ENCODE measurements around the gene SLC39A3.

SLC39A3 gene

DNA sequence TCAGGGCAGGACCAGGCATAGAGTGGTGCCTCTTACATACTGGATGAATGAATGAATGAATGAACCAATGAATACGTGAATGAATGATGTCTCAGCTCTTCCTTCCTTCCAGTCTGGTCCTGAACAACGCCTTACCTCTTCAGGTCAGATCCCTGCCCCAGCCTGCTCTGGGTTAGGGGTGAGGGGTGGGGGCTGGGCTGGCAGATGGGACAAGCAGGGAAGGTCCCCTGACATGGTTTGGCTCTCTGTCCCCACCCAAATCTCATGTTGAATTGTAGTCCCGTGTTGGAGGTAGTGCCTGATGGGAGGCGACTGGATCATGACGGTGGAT, 28.0 kb downstream of the SLC39A3 start:
- ChIA-PET CTCF (interaction anchor here (1.0 kb wide), 1 partner anchor 15 kb away, joined by 3 read pairs; no protein-coding TSS in a partner anchor), POLR2A (interaction anchor here (1.2 kb wide), 1 partner anchor 27 kb away, joined by 4 read pairs; no protein-coding TSS in a partner anchor)
- Histone ChIP-seq H3K4me3 (ENCODE audit: control insufficient read depth in 1 of 7, extremely low read depth in 1 of 7, insufficient read depth in 4 of 7, low read depth in 2 of 7, low read length in 6 of 7) (no peak overlapping the region), H3K36me3 (ENCODE audit: control insufficient read depth in 4 of 4, insufficient read depth in 4 of 4, low read length in 3 of 4) (peaks cover 0 to 4% (median 0%) of the 10 kb centered on the region in 4 experiments), H3K27me3 (replicated peaks in 2 of 5; ENCODE audit: control insufficient read depth in 4 of 5, insufficient read depth in 5 of 5, low read length in 4 of 5) (no peaks in the 10 kb centered on the region), H3K4me1 (ENCODE audit: control extremely low read depth in 1 of 4, control insufficient read depth in 4 of 4, insufficient read depth in 4 of 4, low read length in 3 of 4) (peaks cover 0 to 19% (median 17%) of the 10 kb centered on the region in 4 experiments), H3K9me3 (ENCODE audit: control extremely low read depth in 1 of 5, control insufficient read depth in 4 of 5, insufficient read depth in 2 of 5, low read depth in 1 of 5, low read length in 4 of 5) (peaks cover 0 to 8% (median 5%) of the 10 kb centered on the region in 5 experiments), H3K27ac (ENCODE audit: insufficient read depth in 1 of 2, low read depth in 1 of 2, low read length in 2 of 2, poor library complexity in 1 of 2, severe bottlenecking in 2 of 2) (no peak overlapping the region)
- WGBS (ENCODE audit: insufficient coverage) = 100% methylated on average over 3 of the region's 5 CpGs
- no peak for DNase-seq

DNA sequence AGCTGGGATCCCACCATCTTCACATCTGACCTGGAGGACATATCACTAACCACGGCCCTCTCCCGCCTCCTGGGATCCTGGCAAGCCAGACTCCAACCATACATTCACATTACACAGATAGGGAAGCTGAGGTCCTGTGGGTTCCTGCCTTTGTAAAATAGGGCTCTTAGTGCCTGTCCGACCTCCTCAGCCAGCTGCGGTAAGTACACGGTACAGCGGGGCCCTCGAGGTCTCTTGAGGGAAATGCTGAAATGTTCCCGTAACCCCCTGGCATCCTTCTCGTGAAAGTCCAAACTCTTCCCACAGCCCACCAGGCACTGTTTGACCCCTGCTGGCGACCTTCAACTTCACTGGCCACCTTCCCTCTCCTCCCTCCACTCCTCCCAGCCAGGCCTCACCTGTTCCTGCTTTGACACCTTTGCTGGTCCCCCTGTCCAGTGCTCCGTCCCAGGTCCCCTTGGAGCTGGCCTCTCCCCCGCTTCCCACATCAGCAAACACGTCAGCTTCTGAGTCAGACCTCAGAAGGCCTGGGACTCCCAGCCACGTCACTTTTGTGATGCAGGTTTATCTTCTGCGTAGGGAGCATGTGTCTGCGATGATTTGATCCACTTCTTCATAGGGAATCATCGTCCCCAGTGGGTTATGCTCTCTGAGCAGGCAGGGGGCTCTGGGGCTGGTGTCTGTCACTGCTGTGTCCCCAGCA, 28.5 kb downstream of the SLC39A3 start:
- CTCF ChIA-PET = interaction anchor here (1.0 to 1.1 kb wide), 3 partner anchors 16 to 38 kb away, joined by 3 read pairs; no protein-coding TSS in a partner anchor
- DNase-seq = no peak
- Histone ChIP-seq H3K27me3 (replicated peaks in 2 of 5; ENCODE audit: control insufficient read depth in 4 of 5, insufficient read depth in 5 of 5, low read length in 4 of 5) (no peaks in the 10 kb centered on the region), H3K4me3 (ENCODE audit: control insufficient read depth in 1 of 7, extremely low read depth in 1 of 7, insufficient read depth in 4 of 7, low read depth in 2 of 7, low read length in 6 of 7) (no peak overlapping the region), H3K9me3 (ENCODE audit: control extremely low read depth in 1 of 5, control insufficient read depth in 4 of 5, insufficient read depth in 2 of 5, low read depth in 1 of 5, low read length in 4 of 5) (peaks cover 0 to 8% (median 5%) of the 10 kb centered on the region in 5 experiments), H3K4me1 (ENCODE audit: control extremely low read depth in 1 of 4, control insufficient read depth in 4 of 4, insufficient read depth in 4 of 4, low read length in 3 of 4) (peaks cover 0 to 19% (median 17%) of the 10 kb centered on the region in 4 experiments), H3K36me3 (ENCODE audit: control insufficient read depth in 4 of 4, insufficient read depth in 4 of 4, low read length in 3 of 4) (peaks cover 0 to 4% (median 0%) of the 10 kb centered on the region in 4 experiments), H3K27ac (ENCODE audit: insufficient read depth in 1 of 2, low read depth in 1 of 2, low read length in 2 of 2, poor library complexity in 1 of 2, severe bottlenecking in 2 of 2) (no peak overlapping the region)
- POLR2A ChIA-PET = interaction anchor here (1.2 to 1.3 kb wide), 2 partner anchors 28 kb away, joined by 4 to 7 read pairs; no protein-coding TSS in a partner anchor
- 73% methylated on average over 17 of the region's 17 CpGs for WGBS (ENCODE audit: insufficient coverage)

DNA sequence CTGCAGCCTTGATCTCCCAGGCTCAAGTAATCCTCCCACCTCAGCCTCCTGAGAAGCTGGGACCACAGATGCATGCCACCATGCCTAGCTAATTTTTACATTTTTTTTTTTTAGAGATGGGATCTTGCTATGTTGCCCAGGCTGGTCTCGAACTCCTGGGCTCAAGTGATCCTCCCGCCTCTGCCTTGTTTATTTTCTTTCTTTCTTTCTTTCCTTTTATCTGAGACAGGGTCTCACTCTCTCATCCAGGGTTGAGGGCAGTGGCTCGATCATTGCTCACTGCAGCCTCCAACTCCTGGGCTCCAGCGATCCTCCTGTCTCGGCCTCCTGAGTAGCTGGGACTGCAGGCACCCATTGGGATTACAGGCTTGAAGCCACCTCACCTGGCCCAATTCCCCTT, 33.6 kb downstream of the SLC39A3 start:
- no peak overlapping the region for H3K4me3 ChIP-seq (ENCODE audit: control insufficient read depth in 1 of 7, extremely low read depth in 1 of 7, insufficient read depth in 4 of 7, low read depth in 2 of 7, low read length in 6 of 7)
- ChIA-PET POLR2A (interaction anchor here (0.7 kb wide), 1 partner anchor 11 kb away, joined by 3 read pairs; no protein-coding TSS in a partner anchor), CTCF (interaction anchor here (1.0 to 2.6 kb wide), 3 partner anchors 11 to 32 kb away, joined by 3 to 5 read pairs (median 3); no protein-coding TSS in a partner anchor)
- H3K27ac ChIP-seq (ENCODE audit: insufficient read depth in 1 of 2, low read depth in 1 of 2, low read length in 2 of 2, poor library complexity in 1 of 2, severe bottlenecking in 2 of 2) = no peak overlapping the region
- no peaks in the 10 kb centered on the region for H3K27me3 ChIP-seq (replicated peaks in 2 of 5; ENCODE audit: control insufficient read depth in 4 of 5, insufficient read depth in 5 of 5, low read length in 4 of 5)
- no peak for DNase-seq
- H3K9me3 ChIP-seq (ENCODE audit: control extremely low read depth in 1 of 5, control insufficient read depth in 4 of 5, insufficient read depth in 2 of 5, low read depth in 1 of 5, low read length in 4 of 5) = no peaks in the 10 kb centered on the region
- 100% methylated on average over 3 of the region's 5 CpGs for WGBS (ENCODE audit: insufficient coverage)
- H3K36me3 ChIP-seq (ENCODE audit: control insufficient read depth in 4 of 4, insufficient read depth in 4 of 4, low read length in 3 of 4) = no peaks in the 10 kb centered on the region
- H3K4me1 ChIP-seq (ENCODE audit: control extremely low read depth in 1 of 4, control insufficient read depth in 4 of 4, insufficient read depth in 4 of 4, low read length in 3 of 4) = peaks cover 0 to 23% (median 20%) of the 10 kb centered on the region in 4 experiments

GRCh38 chr19:2703691-2704216, 36.1 kb downstream of the SLC39A3 start:
- POLR2A ChIA-PET = no interaction called here
- Histone ChIP-seq H3K27me3 (replicated peaks in 2 of 5; ENCODE audit: control insufficient read depth in 4 of 5, insufficient read depth in 5 of 5, low read length in 4 of 5) (no peaks in the 10 kb centered on the region), H3K9me3 (ENCODE audit: control extremely low read depth in 1 of 5, control insufficient read depth in 4 of 5, insufficient read depth in 2 of 5, low read depth in 1 of 5, low read length in 4 of 5) (no peaks in the 10 kb centered on the region), H3K4me3 (ENCODE audit: control insufficient read depth in 1 of 7, extremely low read depth in 1 of 7, insufficient read depth in 4 of 7, low read depth in 2 of 7, low read length in 6 of 7) (no peak overlapping the region), H3K36me3 (ENCODE audit: control insufficient read depth in 4 of 4, insufficient read depth in 4 of 4, low read length in 3 of 4) (no peaks in the 10 kb centered on the region), H3K27ac (ENCODE audit: insufficient read depth in 1 of 2, low read depth in 1 of 2, low read length in 2 of 2, poor library complexity in 1 of 2, severe bottlenecking in 2 of 2) (no peak overlapping the region), H3K4me1 (ENCODE audit: control extremely low read depth in 1 of 4, control insufficient read depth in 4 of 4, insufficient read depth in 4 of 4, low read length in 3 of 4) (peaks cover 0 to 12% (median 11%) of the 10 kb centered on the region in 4 experiments)
- no peak for DNase-seq
- CTCF ChIA-PET = interaction anchor here (1.2 to 2.6 kb wide), 2 partner anchors 13 to 29 kb away, joined by 3 to 5 read pairs; no protein-coding TSS in a partner anchor
- 100% methylated on average over 6 of the region's 6 CpGs for WGBS (ENCODE audit: insufficient coverage)

DNA sequence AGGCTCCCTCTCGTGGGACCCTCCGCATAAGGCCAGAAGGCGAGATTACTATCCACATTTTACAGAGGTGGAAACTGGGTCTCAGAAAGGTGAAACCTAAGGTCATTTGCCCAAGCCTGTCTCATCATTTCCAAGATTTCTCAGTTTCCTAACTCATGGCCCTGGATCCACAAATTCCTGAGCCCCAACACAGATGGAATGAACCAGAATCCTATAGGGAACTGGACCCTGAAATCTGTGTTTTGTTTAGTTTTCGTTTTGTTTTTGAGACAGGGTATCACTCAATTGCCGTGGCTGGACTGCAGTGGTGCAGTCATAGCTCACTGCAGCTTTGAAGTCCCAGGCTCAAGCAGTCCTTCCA, 36.8 kb downstream of the SLC39A3 start:
- H3K4me3 ChIP-seq (ENCODE audit: control insufficient read depth in 1 of 7, extremely low read depth in 1 of 7, insufficient read depth in 4 of 7, low read depth in 2 of 7, low read length in 6 of 7) = peak overlapping the region in 2 of 7 experiments; percentile 29 to 35
- WGBS (ENCODE audit: insufficient coverage) = 89% methylated on average over 4 of the region's 5 CpGs
- POLR2A ChIA-PET = interaction anchor here (0.7 kb wide), 1 partner anchor 17 kb away, joined by 3 read pairs; no protein-coding TSS in a partner anchor

GRCh38 chr19:2702170-2703076, 37.4 kb downstream of the SLC39A3 start, which contains the start of gene GNG7:
GNG7 (minus strand) TSS chr19:2702694; CDS start chr19:2520688, 182,006 bp downstream.
- ChIA-PET CTCF (interaction anchor here (1.2 to 1.5 kb wide), 4 partner anchors 15 to 49 kb away, joined by 3 to 4 read pairs (median 4); no protein-coding TSS in a partner anchor), POLR2A (interaction anchor here (0.7 kb wide), 1 partner anchor 17 kb away, joined by 3 read pairs; no protein-coding TSS in a partner anchor)
- 2% methylated on average over 48 of the region's 77 CpGs for WGBS (ENCODE audit: insufficient coverage)
- Histone ChIP-seq H3K4me3 (ENCODE audit: control insufficient read depth in 1 of 7, extremely low read depth in 1 of 7, insufficient read depth in 4 of 7, low read depth in 2 of 7, low read length in 6 of 7) (peak within 1 kb of the TSS; percentile 45 to 84 (median 72)), H3K36me3 (ENCODE audit: control insufficient read depth in 4 of 4, insufficient read depth in 4 of 4, low read length in 3 of 4) (no peaks in the 10 kb centered on the region), H3K9me3 (ENCODE audit: control extremely low read depth in 1 of 5, control insufficient read depth in 4 of 5, insufficient read depth in 2 of 5, low read depth in 1 of 5, low read length in 4 of 5) (no peaks in the 10 kb centered on the region), H3K4me1 (ENCODE audit: control extremely low read depth in 1 of 4, control insufficient read depth in 4 of 4, insufficient read depth in 4 of 4, low read length in 3 of 4) (peaks cover 0 to 12% (median 11%) of the 10 kb centered on the region in 4 experiments), H3K27me3 (replicated peaks in 2 of 5; ENCODE audit: control insufficient read depth in 4 of 5, insufficient read depth in 5 of 5, low read length in 4 of 5) (no peaks in the 10 kb centered on the region), H3K27ac (ENCODE audit: insufficient read depth in 1 of 2, low read depth in 1 of 2, low read length in 2 of 2, poor library complexity in 1 of 2, severe bottlenecking in 2 of 2) (peak within 1 kb of the TSS in 1 of 2 experiments; percentile 61)
- DNase-seq = peak; percentile 89 to 94 (median 93)

More for the DNA sequence above, 36.8 kb downstream of the SLC39A3 start:
- H3K36me3 ChIP-seq (ENCODE audit: control insufficient read depth in 4 of 4, insufficient read depth in 4 of 4, low read length in 3 of 4) = no peaks in the 10 kb centered on the region
- peaks cover 0 to 12% (median 11%) of the 10 kb centered on the region in 4 experiments for H3K4me1 ChIP-seq (ENCODE audit: control extremely low read depth in 1 of 4, control insufficient read depth in 4 of 4, insufficient read depth in 4 of 4, low read length in 3 of 4)
- H3K27me3 ChIP-seq (replicated peaks in 2 of 5; ENCODE audit: control insufficient read depth in 4 of 5, insufficient read depth in 5 of 5, low read length in 4 of 5) = no peaks in the 10 kb centered on the region
- CTCF ChIA-PET = interaction anchor here (1.2 kb wide), 1 partner anchor 14 kb away, joined by 3 read pairs; no protein-coding TSS in a partner anchor
- DNase-seq = no peak
- H3K27ac ChIP-seq (ENCODE audit: insufficient read depth in 1 of 2, low read depth in 1 of 2, low read length in 2 of 2, poor library complexity in 1 of 2, severe bottlenecking in 2 of 2) = no peak overlapping the region
- H3K9me3 ChIP-seq (ENCODE audit: control extremely low read depth in 1 of 5, control insufficient read depth in 4 of 5, insufficient read depth in 2 of 5, low read depth in 1 of 5, low read length in 4 of 5) = no peaks in the 10 kb centered on the region
